ENCODE measurements around the gene IWS1.
"Not testable (repeated sequence)": the region's sequence is repeated elsewhere in the genome, so short reads cannot be mapped to it uniquely, and the experiment has no call there.

The IWS1 gene

DNA sequence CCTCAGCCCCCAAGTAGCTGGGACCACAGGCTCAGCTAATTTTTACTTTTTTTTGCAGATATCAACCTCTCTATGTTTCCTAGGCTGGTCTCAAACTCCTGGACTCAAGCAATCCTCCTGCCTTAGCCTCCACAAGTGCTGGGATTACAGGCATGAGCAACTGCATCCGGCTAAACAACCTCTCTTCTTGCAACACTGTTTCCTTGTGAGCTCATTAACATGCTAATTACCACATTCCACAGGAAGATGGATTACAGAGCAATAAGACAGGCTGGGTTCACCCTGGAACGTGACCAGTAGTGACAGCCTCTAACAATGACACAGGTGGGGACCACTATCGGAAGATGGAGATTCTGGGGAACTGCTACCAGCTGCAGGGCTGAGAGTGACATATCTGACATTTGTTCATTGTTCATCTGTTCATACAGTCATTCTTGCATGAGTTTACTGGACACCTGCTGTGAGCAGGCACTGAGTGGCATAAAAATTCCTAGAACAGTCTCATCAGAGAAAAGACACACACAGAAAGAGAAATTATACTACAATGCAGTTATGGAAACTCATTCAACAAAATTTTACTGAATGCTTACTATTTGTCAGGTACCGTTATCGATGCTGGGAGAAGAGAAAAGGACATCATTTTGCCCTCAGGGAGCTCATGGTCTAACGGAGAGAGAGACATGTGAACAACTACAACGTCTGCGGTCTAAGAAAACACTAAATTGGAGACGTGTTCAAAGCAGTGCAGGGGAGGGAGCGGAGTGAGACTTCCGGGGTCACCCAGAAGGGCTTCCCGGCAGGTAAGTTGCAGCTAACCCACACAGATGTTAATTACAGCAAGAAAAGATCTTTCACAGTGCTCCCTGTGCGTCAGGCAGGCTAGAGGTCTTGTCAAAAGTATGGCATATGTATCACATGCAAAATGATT is 70.5 kb downstream of the IWS1 start:
- H3K4me3 ChIP-seq (ENCODE audit: low read depth, low read length) = peak overlapping the region; percentile 31
- no peak overlapping the region for H3K9ac ChIP-seq (ENCODE audit: low read depth, low read length)
- peaks cover 4% of the 10 kb centered on the region for H3K4me1 ChIP-seq (ENCODE audit: control insufficient read depth, insufficient read depth, low read length)

DNA sequence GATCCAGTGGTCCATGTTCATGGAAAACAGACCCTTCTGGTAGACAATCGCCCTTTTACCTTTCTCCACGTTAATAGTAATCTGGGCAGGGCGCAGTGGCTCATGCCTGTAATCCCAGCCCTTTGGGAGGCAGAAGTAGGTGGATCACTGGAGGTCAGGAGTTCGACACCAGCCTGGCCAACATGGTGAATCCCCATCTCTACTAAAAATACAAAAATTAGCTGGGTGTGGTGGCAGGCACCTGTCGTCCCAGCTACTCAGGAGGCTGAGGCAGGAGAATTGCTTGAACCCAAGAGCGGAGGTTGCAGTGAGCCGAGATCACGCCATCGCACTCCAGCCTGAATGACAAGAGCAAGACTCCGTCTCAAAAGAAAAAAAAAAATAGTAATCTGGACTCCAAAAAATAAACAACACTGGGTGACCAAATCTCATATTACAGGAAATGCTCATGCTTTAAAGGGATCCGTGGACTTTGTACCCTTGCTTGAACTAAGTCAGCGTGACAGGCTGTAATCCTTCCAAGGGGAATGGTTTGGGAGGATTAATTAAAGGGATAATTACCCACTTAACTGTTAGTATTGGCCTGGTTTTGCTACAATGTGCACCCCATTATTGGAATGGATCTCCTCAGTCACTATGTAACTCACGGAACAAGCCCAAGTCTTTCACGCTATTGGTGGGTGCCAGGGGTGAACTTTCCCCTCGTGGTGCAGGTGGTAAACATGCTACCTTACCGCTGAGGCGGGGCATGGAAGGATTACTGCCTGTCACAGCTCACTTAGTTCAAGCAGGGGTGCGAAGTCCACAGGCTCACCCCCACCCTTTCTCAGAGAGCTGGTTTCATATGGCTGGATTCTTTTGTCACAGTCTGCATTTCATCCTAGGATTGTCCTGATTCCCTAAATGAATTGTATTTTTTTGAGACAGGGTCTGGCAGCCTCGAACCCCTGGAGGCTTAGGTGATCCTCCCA is 71.4 kb downstream of the IWS1 start:
- Histone ChIP-seq H3K9me3 (ENCODE audit: control insufficient read depth, insufficient read depth, low read length) (no peaks in the 10 kb centered on the region), H3K9ac (ENCODE audit: low read depth, low read length) (no peak overlapping the region), H3K36me3 (ENCODE audit: control insufficient read depth, insufficient read depth, low read length) (no peaks in the 10 kb centered on the region), H3K4me1 (ENCODE audit: control insufficient read depth, insufficient read depth, low read length) (peaks cover 4% of the 10 kb centered on the region), H3K27me3 (ENCODE audit: control insufficient read depth, insufficient read depth, low read length) (no peaks in the 10 kb centered on the region), H3K4me3 (ENCODE audit: low read depth, low read length) (no peak overlapping the region)

More for the DNA sequence above, 70.5 kb downstream of the IWS1 start:
- Histone ChIP-seq H3K27me3 (ENCODE audit: control insufficient read depth, insufficient read depth, low read length) (no peaks in the 10 kb centered on the region), H3K36me3 (ENCODE audit: control insufficient read depth, insufficient read depth, low read length) (no peaks in the 10 kb centered on the region), H3K9me3 (ENCODE audit: control insufficient read depth, insufficient read depth, low read length) (no peaks in the 10 kb centered on the region)

DNA sequence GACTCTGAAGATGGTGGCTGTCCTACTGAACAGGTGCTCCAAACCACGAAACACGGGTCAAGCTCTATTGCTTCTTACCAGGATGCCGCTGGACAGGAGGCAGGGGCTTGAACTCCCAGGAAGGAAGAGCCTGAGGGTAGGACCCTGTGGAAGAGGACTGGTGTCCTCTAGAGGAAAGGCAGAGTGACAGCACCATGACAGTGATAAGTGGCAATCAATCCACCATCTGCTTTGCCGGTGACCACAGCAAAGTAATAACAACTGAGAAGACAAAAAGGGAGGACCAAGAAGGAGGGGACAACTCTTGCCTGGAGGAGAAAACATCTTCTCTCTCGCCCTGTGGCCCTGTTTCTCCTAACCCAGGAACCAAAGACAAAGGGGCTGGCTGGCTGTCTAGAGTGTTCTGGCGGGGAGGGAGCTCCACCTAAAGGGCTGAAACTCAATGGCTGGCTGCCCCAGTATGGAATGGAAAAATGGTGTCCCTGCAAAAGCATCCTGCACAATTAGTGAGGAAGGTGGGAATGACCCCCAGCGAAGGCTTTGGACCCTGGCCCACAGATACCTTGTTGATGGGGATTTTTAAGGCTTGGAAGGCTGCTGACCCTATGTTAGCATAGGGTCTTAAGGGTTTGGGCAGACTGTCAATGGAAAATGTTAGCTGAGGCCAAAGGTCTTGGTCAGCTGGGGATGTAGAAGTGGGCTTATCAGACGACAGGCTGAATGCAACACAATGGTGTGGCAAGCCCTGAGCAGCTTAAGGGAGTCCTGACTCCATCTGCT is 72.7 kb downstream of the IWS1 start:
- Histone ChIP-seq H3K4me1 (ENCODE audit: control insufficient read depth, insufficient read depth, low read length) (peaks cover 4% of the 10 kb centered on the region), H3K4me3 (ENCODE audit: low read depth, low read length) (no peak overlapping the region), H3K27me3 (ENCODE audit: control insufficient read depth, insufficient read depth, low read length) (no peaks in the 10 kb centered on the region), H3K9me3 (ENCODE audit: control insufficient read depth, insufficient read depth, low read length) (no peaks in the 10 kb centered on the region), H3K9ac (ENCODE audit: low read depth, low read length) (no peak overlapping the region), H3K36me3 (ENCODE audit: control insufficient read depth, insufficient read depth, low read length) (no peaks in the 10 kb centered on the region)

DNA sequence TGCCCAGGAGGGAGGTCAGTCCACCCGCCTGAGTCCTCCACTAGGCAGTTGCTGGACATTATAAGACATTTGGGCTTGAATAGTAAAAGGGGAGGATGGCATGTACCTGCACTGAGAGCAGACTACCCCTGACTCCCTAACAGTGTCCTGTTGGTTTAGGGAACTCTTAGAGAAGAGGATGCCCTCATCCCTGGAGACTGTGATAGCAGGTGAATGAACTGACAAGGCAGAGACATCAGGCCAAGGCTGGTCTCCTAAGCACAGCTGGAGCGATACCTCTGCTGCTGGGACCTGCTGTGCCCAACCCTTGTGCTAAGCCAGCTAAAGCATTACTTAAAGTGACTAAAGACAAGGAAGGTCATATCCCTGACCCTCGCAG is 73.3 kb downstream of the IWS1 start:
- Histone ChIP-seq H3K4me3 (ENCODE audit: low read depth, low read length) (no peak overlapping the region), H3K9ac (ENCODE audit: low read depth, low read length) (no peak overlapping the region)

DNA sequence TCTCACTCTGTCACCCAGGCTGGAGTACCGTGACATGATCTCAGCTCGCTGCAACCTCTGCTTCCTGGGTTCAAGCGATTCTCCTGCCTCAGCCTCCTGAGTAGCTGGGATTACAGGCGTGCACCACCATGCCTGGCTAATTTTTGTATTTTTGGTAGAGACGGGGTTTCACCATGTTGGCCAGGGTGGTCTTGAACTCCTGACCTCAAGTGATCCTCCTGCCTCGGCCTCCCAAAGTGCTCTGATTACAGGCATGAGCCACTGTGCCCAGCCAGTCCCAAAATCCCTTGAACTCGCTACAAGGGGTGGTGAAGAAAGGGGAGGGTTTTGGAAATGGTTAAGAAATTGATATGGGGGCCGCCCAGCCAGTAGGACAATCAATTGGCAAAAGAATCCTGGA is 73.9 kb downstream of the IWS1 start:
- not testable (repeated sequence) for H3K27me3 ChIP-seq (ENCODE audit: control insufficient read depth, insufficient read depth, low read length); H3K36me3 ChIP-seq (ENCODE audit: control insufficient read depth, insufficient read depth, low read length); H3K9me3 ChIP-seq (ENCODE audit: control insufficient read depth, insufficient read depth, low read length); H3K9ac ChIP-seq (ENCODE audit: low read depth, low read length); H3K4me1 ChIP-seq (ENCODE audit: control insufficient read depth, insufficient read depth, low read length); H3K4me3 ChIP-seq (ENCODE audit: low read depth, low read length)

More for the DNA sequence above, 73.3 kb downstream of the IWS1 start:
- Histone ChIP-seq H3K4me1 (ENCODE audit: control insufficient read depth, insufficient read depth, low read length) (peaks cover 4% of the 10 kb centered on the region), H3K36me3 (ENCODE audit: control insufficient read depth, insufficient read depth, low read length) (no peaks in the 10 kb centered on the region), H3K27me3 (ENCODE audit: control insufficient read depth, insufficient read depth, low read length) (no peaks in the 10 kb centered on the region), H3K9me3 (ENCODE audit: control insufficient read depth, insufficient read depth, low read length) (no peaks in the 10 kb centered on the region)

DNA sequence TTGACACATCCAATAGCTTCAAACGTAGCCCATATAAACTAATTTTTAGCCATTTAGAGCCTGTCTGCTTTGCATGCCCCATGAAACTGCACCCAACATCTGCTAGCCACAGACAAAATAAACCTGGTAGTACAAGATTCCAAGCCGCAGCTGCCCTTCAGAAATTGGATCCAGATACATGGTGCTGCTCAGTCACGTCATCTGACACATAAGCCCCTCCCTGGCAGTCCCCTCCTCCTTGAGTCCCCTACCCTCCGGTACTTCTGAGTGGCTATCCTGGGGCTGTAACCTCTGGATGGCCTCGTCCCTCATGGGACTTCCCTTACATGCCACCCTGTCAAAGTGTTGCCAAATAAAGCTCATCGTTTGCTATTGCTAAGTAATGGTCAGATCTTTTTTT is 74.3 kb downstream of the IWS1 start:
- Histone ChIP-seq H3K27me3 (ENCODE audit: control insufficient read depth, insufficient read depth, low read length) (no peaks in the 10 kb centered on the region), H3K4me3 (ENCODE audit: low read depth, low read length) (no peak overlapping the region), H3K9ac (ENCODE audit: low read depth, low read length) (no peak overlapping the region), H3K9me3 (ENCODE audit: control insufficient read depth, insufficient read depth, low read length) (no peaks in the 10 kb centered on the region), H3K4me1 (ENCODE audit: control insufficient read depth, insufficient read depth, low read length) (peaks cover 4% of the 10 kb centered on the region), H3K36me3 (ENCODE audit: control insufficient read depth, insufficient read depth, low read length) (no peaks in the 10 kb centered on the region)

DNA sequence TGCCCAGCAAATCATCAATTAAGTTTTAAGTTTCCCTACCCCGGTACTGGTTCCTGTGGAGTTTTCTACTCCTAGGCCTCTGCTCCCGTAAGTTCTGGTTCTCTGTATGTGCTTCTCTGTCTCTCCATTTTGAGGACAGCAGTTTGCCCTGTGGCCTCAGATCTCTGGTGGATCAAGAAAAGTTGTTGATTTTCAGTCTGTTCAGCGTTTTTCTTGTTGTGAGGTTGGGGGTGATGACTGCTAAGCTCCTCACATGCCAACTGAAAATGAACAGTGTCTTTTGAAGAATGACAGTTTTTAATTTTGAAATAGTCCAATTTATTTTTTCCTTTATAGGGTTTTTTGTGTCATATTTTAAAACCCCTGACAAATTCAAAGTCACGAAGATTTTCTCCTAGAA is 76.4 kb downstream of the IWS1 start:
- H3K36me3 ChIP-seq (ENCODE audit: control insufficient read depth, insufficient read depth, low read length) = no peaks in the 10 kb centered on the region

DNA sequence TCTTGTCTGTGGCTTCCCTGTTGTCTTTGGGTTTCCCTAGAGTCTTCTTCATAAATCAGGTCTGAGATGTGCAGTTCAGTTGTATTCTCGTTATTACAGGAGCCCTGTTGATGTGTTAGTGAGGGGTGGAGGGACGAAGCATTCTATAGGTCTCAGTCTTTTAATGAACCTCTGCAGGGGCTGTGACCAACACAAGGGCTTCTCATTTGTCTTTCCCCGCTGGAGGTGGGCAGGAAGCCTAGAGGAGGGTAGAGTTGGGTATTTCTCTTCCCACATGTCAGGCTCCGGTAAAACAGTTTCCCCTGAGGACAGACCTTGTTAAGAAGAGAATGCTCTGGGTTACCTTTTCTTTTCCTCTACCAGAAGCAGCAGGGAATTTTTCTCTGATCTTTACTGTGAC is 76.9 kb downstream of the IWS1 start:
- no peaks in the 10 kb centered on the region for H3K27me3 ChIP-seq (ENCODE audit: control insufficient read depth, insufficient read depth, low read length)
- no peaks in the 10 kb centered on the region for H3K36me3 ChIP-seq (ENCODE audit: control insufficient read depth, insufficient read depth, low read length)
- no peak overlapping the region for H3K4me3 ChIP-seq (ENCODE audit: low read depth, low read length)
- H3K9me3 ChIP-seq (ENCODE audit: control insufficient read depth, insufficient read depth, low read length) = no peaks in the 10 kb centered on the region
- no peak overlapping the region for H3K9ac ChIP-seq (ENCODE audit: low read depth, low read length)
- H3K4me1 ChIP-seq (ENCODE audit: control insufficient read depth, insufficient read depth, low read length) = no peaks in the 10 kb centered on the region

More for the DNA sequence above, 76.4 kb downstream of the IWS1 start:
- no peak overlapping the region for H3K9ac ChIP-seq (ENCODE audit: low read depth, low read length)
- no peaks in the 10 kb centered on the region for H3K27me3 ChIP-seq (ENCODE audit: control insufficient read depth, insufficient read depth, low read length)
- H3K9me3 ChIP-seq (ENCODE audit: control insufficient read depth, insufficient read depth, low read length) = no peaks in the 10 kb centered on the region
- no peak overlapping the region for H3K4me3 ChIP-seq (ENCODE audit: low read depth, low read length)
- no peaks in the 10 kb centered on the region for H3K4me1 ChIP-seq (ENCODE audit: control insufficient read depth, insufficient read depth, low read length)

DNA sequence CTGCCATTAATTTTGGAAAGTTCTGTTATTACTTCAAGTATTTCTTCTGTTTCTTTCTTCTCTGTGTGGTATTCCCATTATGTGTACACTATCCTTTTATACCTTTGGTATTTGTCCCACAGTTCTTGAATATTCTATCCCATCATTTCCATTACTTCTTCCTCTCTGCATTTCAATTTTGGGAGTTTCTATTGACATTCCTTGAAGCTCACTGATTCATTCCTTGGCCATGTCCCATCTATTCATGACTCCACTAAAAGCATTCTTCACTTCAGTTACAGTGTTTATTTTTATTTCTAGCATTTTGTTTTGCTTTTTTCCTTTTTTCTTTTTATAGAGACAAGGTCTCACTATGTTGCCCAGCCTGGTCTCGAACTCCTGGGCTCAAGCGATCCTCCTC is 77.8 kb downstream of the IWS1 start:
- H3K4me3 ChIP-seq (ENCODE audit: low read depth, low read length) = no peak overlapping the region
- H3K36me3 ChIP-seq (ENCODE audit: control insufficient read depth, insufficient read depth, low read length) = no peaks in the 10 kb centered on the region
- no peak overlapping the region for H3K9ac ChIP-seq (ENCODE audit: low read depth, low read length)
- H3K4me1 ChIP-seq (ENCODE audit: control insufficient read depth, insufficient read depth, low read length) = no peaks in the 10 kb centered on the region
- H3K27me3 ChIP-seq (ENCODE audit: control insufficient read depth, insufficient read depth, low read length) = no peaks in the 10 kb centered on the region
- H3K9me3 ChIP-seq (ENCODE audit: control insufficient read depth, insufficient read depth, low read length) = no peaks in the 10 kb centered on the region

DNA sequence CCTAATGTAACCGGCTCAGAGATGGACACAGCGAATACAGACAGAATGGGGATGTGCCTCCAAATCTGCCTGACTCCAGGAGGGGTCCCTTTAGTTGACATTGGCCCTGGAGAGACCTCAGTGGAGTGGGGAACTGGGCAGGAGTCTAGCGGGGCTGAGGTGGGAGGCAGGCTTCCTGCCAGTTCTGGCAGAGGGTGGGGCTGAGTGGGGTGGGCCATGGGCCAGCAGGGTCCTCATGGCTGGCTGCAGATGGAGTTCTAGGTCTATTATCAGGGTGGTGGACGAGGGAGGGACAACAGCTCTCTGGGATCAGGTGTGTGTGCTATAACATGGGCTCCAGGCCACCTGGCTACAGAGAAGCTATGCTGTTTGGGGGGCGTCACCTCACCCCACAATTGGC is 86.9 kb downstream of the IWS1 start:
- Histone ChIP-seq H3K9ac (ENCODE audit: low read depth, low read length) (no peak overlapping the region), H3K4me3 (ENCODE audit: low read depth, low read length) (no peak overlapping the region), H3K27me3 (ENCODE audit: control insufficient read depth, insufficient read depth, low read length) (no peaks in the 10 kb centered on the region), H3K9me3 (ENCODE audit: control insufficient read depth, insufficient read depth, low read length) (no peaks in the 10 kb centered on the region), H3K4me1 (ENCODE audit: control insufficient read depth, insufficient read depth, low read length) (no peaks in the 10 kb centered on the region), H3K36me3 (ENCODE audit: control insufficient read depth, insufficient read depth, low read length) (no peaks in the 10 kb centered on the region)

Measured in iPS-15b (cell line).